Suprapubic skin (tissue), 4 donors: Measurements from ENCODE around the gene TRMT11. TPM values are rescaled to one million over a fixed set of nuclear protein-coding genes. Genes with fewer than 3 reads are reported as not detected.
"Not testable (repeated sequence)": the region's sequence is repeated elsewhere in the genome, so short reads cannot be mapped to it uniquely, and the experiment has no call there.

Experiments used
- DNase-seq, 2 donors: peaks; one replicate each; pipeline ENCODE4 v3.0.0-alpha.2; 2019; ENCODE audit warnings: low spot score in 2 of 2
- H3K27ac ChIP-seq: fragments of 200-600 bp; sonication (generic); one replicate; pipeline ENCODE4 v1.5.1; 2019
- H3K27me3 ChIP-seq: fragments of 200-600 bp; sonication (generic); one replicate; pipeline ENCODE4 v1.5.1; 2019
- H3K36me3 ChIP-seq: fragments of 200-600 bp; sonication (generic); one replicate; pipeline ENCODE4 v1.5.1; 2019
- H3K4me1 ChIP-seq: fragments of 200-600 bp; sonication (generic); one replicate; pipeline ENCODE4 v1.5.1; 2019
- H3K4me3 ChIP-seq: fragments of 200-600 bp; sonication (generic); one replicate; pipeline ENCODE4 v1.5.1; 2019; ENCODE audit warnings: mild to moderate bottlenecking
- H3K9me3 ChIP-seq: fragments of 200-600 bp; sonication (generic); one replicate; pipeline ENCODE4 v1.5.1; 2019
- CTCF ChIP-seq, 2 donors: fragments of 200-600 bp in 1 of 2; fragments of 450-650 bp in 1 of 2; sonication (generic) in 1 of 2; IDR thresholded peaks; one replicate each; pipeline ENCODE4 v1.5.1; 2016 to 2019; ENCODE audit warnings: antibody characterized with exemption in 2 of 2, mild to moderate bottlenecking in 1 of 2, moderate library complexity in 1 of 2
- EP300 ChIP-seq: sonication (generic); formaldehyde crosslinking; IDR thresholded peaks from one replicate; pipeline ENCODE4 v1.6.1; 2017; ENCODE audit warnings: antibody characterized with exemption
- POLR2A ChIP-seq, 2 donors: fragments of 450-650 bp; IDR thresholded peaks; one replicate each; pipeline ENCODE4 v1.6.1; 2017; ENCODE audit warnings: antibody characterized with exemption in 2 of 2, mild to moderate bottlenecking in 2 of 2, moderate library complexity in 2 of 2
- POLR2AphosphoS5 ChIP-seq, 3 donors: sonication (generic); formaldehyde crosslinking; IDR thresholded peaks; one replicate each; pipeline ENCODE4 v1.6.1; 2017; ENCODE audit warnings: antibody characterized with exemption in 3 of 3
- WGBS: methylation state at CpG from one replicate; pipeline ENCODE4 v1.1.5; 2018; 5-methylcytosine and 5-hydroxymethylcytosine counted together
- total RNA-seq, 4 donors: library from RNA; depleted of rRNA; stranded (reverse); fragments of >200 nt; gene quantifications; one replicate each; pipeline ENCODE4 v1.1.0, GENCODE V29; 2016

TRMT11 gene
- total RNA-seq, 4 donors from 2014 or later, result 6.6 to 28.4 (median 11.1) TPM

GRCh38 chr6:125966569-125966968 is 19.8 kb upstream of the TRMT11 start:
- TF ChIP-seq POLR2AphosphoS5 (IDR thresholded peaks at IDR 0.05) (no peak), POLR2A (IDR thresholded peaks at IDR 0.05) (no peak), EP300 (no peak), CTCF (IDR thresholded peaks at IDR 0.05) (no peak)
- WGBS, result 88% methylated on average over 1 of the region's 1 CpG

GRCh38 chr6:125968493-125968892 is 17.8 kb upstream of the TRMT11 start:
- no peaks in the 10 kb centered on the region for H3K27me3 ChIP-seq
- peaks cover 14% of the 10 kb centered on the region for H3K36me3 ChIP-seq
- TF ChIP-seq POLR2AphosphoS5 (IDR thresholded peaks at IDR 0.05) (no peak), EP300 (no peak), CTCF (IDR thresholded peaks at IDR 0.05) (no peak), POLR2A (IDR thresholded peaks at IDR 0.05) (no peak)
- 93% methylated on average over 2 of the region's 2 CpGs for WGBS
- no peaks in the 10 kb centered on the region for H3K4me1 ChIP-seq
- no peaks in the 10 kb centered on the region for H3K9me3 ChIP-seq
- H3K27ac ChIP-seq, result no peak overlapping the region
- no peak for DNase-seq
- no peak overlapping the region for H3K4me3 ChIP-seq

More at GRCh38 chr6:125966569-125966968, 19.8 kb upstream of the TRMT11 start:
- Histone ChIP-seq H3K4me3 (no peak overlapping the region), H3K27ac (no peak overlapping the region), H3K4me1 (no peaks in the 10 kb centered on the region), H3K9me3 (no peaks in the 10 kb centered on the region), H3K36me3 (peaks cover 14% of the 10 kb centered on the region), H3K27me3 (no peaks in the 10 kb centered on the region)
- no peak for DNase-seq

- H3K27me3 ChIP-seq, result no peaks in the 10 kb centered on the region
- no peaks in the 10 kb centered on the region for H3K4me1 ChIP-seq
- DNase-seq, result no peak
- H3K4me3 ChIP-seq, result no peak overlapping the region
- peaks cover 24% of the 10 kb centered on the region for H3K36me3 ChIP-seq
- no peak for TF ChIP-seq EP300
- no peak for TF ChIP-seq POLR2A (IDR thresholded peaks at IDR 0.05)
- TF ChIP-seq CTCF (IDR thresholded peaks at IDR 0.05), result no peak
- no peak for TF ChIP-seq POLR2AphosphoS5 (IDR thresholded peaks at IDR 0.05)
- H3K9me3 ChIP-seq, result no peaks in the 10 kb centered on the region
- WGBS, result 0% methylated on average over 2 of the region's 2 CpGs
- no peak overlapping the region for H3K27ac ChIP-seq
These were observed 15.6 kb upstream of the TRMT11 start for GRCh38 chr6:125970760-125971159.

- not testable (repeated sequence) for H3K4me1 ChIP-seq, H3K27me3 ChIP-seq, DNase-seq, H3K27ac ChIP-seq, H3K4me3 ChIP-seq, H3K9me3 ChIP-seq
- 100% methylated on average over 1 of the region's 1 CpG for WGBS
- H3K36me3 ChIP-seq, result peaks cover 22% of the 10 kb centered on the region
These were observed 13.9 kb upstream of the TRMT11 start for GRCh38 chr6:125972478-125972877.

GRCh38 chr6:125974214-125974866 is 12.0 kb upstream of the TRMT11 start:
- H3K4me3 ChIP-seq, result no peak overlapping the region
- H3K27ac ChIP-seq, result no peak overlapping the region
- H3K4me1 ChIP-seq, result no peaks in the 10 kb centered on the region
- no peaks in the 10 kb centered on the region for H3K9me3 ChIP-seq
- H3K36me3 ChIP-seq, result peaks cover 11% of the 10 kb centered on the region
- TF ChIP-seq POLR2AphosphoS5 (IDR thresholded peaks at IDR 0.05) (no peak), CTCF (IDR thresholded peaks at IDR 0.05) (peak in 1 of 2 donors; percentile 34)
- DNase-seq, result no peak
- WGBS, result 32% methylated on average over 5 of the region's 5 CpGs
- H3K27me3 ChIP-seq, result no peaks in the 10 kb centered on the region

GRCh38 chr6:125979101-125979500 is 7.2 kb upstream of the TRMT11 start:
- no peak for TF ChIP-seq POLR2A (IDR thresholded peaks at IDR 0.05)
- TF ChIP-seq POLR2AphosphoS5 (IDR thresholded peaks at IDR 0.05), result no peak
- no peak for TF ChIP-seq EP300
- TF ChIP-seq CTCF (IDR thresholded peaks at IDR 0.05), result no peak
- Histone ChIP-seq H3K27ac (no peak overlapping the region), H3K4me3 (no peak overlapping the region), H3K4me1 (no peaks in the 10 kb centered on the region), H3K9me3 (no peaks in the 10 kb centered on the region), H3K27me3 (no peaks in the 10 kb centered on the region), H3K36me3 (peaks cover 15% of the 10 kb centered on the region)
- WGBS, result 88% methylated on average over 3 of the region's 3 CpGs
- no peak for DNase-seq
